DMS 273 (cell line): ENCODE data around the gene SPAG16.

Experiments
- DNase-seq: peaks from one replicate; lab custom pipeline; 2025; ENCODE audit not compliant: unreplicated experiment; lab: John Stamatoyannopoulos, UW

SPAG16 gene

DNA sequence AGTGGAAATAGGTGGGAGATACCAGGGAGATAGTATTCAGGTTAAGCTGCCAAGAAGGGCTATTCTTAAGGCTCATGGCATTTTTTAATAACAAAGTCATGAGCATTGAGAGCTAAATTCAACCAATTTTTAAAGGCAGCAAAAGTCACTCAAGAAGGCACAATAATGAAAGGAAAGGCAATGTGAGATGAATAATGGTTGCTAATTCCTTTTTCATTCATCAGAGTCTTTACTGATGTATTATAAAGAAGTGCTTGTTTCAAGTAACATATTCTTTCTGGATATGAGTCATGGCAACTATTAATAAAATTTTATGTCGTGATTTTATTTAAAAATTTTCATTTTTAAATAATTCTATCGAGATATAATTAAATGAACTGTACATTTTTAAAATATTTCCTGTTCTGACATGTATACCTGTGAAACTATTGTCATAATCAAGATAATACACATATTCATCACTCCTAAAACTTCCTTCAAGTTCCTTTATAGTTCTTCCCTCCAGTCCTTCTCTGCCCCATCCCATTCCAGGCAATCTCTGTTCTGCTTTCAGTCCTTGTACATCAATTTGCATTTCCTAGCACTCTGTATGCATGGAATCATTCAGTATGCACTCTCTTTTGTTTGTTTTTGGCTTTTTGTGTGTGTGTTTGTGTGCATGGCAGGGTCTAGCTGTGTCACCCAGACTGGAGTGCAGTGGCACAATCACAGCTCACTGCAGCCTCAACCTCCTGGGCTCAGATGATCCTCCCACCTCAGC, 1167.4 kb downstream of the SPAG16 start:
- no peak for DNase-seq
